ENCODE measurements around the gene ZDHHC18.
A peak's percentile ranks its signal among the peaks of the same experiment; 100 is the strongest.
"Not testable (repeated sequence)": the region's sequence is repeated elsewhere in the genome, so short reads cannot be mapped to it uniquely, and the experiment has no call there.

ZDHHC18 gene

DNA sequence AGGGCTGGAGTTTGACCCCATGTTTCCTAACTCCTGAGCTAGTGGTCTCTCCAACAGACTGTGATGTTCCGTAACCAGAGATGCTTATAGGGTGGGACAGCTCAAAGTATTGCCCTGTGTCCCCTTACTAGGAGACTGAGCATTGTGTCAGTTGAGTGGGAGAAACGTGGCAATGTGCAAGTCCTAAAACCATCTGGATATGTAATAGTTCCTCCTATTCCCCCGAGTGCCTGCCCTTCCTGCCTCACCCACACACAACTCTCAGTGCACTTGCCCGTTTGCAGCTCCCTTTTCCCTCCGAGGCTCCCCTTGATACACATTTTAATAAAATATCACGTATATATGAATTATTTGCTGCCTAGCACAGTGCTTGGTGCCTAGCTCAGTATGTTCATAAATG lies 35.3 kb upstream of the ZDHHC18 start:
- DNase-seq (ENCODE audit: low read depth in 1 of 2, low spot score in 1 of 2) = no peak

- no peak for DNase-seq (ENCODE audit: low read depth in 1 of 2, low spot score in 1 of 2)
These were observed 34.9 kb upstream of the ZDHHC18 start for GRCh38 chr1:26791626-26792025.

DNA sequence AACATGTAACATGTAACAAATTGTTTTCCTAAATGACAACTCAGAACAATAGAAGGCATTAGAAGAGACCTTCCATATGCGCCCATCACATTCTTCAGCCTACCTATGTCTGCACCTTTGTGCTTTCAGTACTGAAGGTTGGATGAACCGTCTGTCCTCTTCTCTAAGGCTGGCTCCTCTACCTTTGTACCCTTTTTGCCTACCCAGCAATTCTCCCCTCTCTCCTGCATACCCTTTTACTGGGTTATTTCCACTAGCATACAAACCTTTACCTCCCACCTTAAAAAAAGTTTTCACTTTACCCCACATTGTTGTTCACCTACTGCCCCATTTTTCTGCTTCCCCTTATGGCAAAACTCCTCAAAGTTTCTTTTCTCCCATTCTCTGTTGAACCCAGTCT lies 33.6 kb upstream of the ZDHHC18 start:
- DNase-seq (ENCODE audit: low read depth in 1 of 2, low spot score in 1 of 2) = no peak

DNA sequence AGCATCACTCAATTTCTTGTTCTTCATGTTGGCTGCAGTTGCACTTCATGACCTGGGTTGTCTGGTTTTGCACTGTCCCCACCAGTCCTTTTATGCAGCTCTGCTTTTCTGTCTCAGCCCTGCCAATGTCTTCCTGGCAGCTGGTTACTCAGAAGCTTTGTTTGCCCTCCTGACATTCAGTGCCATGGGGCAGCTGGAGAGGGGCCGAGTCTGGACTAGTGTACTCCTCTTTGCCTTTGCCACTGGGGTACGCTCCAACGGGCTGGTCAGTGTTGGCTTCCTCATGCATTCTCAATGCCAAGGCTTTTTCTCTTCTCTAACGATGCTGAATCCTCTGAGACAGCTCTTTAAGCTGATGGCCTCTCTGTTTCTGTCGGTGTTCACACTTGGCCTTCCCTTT lies 32.1 kb upstream of the ZDHHC18 start:
- no peak for DNase-seq (ENCODE audit: low read depth in 1 of 2, low spot score in 1 of 2)

DNA sequence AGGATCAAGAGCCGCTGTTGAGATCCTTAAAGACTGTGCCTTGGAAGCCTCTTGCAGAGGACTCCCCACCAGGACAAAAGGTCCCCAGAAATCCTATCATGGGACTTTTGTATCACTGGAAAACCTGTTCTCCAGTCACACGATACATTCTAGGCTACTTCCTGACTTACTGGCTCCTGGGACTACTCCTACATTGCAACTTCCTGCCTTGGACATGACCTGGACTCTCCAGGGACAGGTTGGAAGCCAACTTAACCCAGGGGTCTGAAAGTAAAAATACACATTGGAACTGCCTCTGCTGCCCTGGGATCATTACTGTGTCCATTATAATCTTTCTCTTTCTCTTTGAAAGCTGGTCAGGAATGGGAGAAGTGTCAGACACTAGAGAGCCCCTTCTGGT lies 28.9 kb upstream of the ZDHHC18 start:
- DNase-seq (ENCODE audit: low read depth in 1 of 2, low spot score in 1 of 2) = no peak

DNA sequence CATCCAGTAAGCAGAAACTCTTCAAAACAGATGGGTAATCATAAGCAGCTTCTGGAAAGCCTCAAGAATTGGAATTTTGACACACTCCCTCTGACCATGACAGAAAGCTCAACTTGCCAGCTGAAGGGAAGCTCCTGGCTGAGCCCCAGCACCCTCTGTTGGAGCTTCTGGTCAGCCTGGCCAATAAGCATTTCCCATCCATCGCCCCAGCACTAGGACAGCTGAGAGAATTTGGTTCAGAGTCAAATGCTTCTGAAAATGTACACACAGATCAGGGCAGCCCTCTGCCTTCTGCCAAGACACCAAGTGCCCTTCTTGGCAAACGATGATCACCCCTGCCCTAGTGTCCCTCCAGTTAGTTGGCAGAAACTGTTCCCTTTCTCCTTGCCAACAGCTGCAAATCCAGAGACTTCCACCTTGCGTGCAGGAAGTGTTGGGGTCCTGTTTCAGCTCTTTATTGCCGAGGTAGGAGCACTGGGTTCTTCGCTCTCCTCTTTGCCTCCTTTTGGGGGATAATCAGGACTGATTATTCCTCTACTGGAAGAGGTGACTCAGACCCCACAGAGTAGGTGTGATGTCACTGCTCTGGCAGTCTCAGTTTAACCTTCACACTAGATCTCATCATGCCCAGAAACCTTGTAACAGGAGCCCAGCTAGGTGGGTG lies 26.9 kb upstream of the ZDHHC18 start:
- no peak for DNase-seq (ENCODE audit: low read depth in 1 of 2, low spot score in 1 of 2)

DNA sequence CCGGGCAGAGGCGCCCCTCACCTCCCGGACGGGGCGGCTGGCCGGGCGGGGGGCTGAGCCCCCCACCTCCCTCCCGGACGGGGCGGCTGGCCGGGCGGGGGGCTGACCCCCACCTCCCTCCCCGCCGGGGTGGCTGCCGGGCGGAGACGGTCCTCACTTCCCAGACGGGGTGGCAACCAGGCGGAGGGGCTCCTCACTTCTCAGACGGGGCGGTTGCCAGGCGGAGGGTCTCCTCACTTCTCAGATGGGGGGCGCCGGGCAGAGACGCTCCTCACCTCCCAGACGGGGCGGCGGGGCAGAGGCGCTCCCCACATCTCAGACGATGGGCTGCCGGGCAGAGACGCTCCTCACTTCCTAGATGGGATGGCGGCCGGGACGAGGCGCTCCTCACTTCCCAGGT lies 22.6 kb upstream of the ZDHHC18 start:
- DNase-seq (ENCODE audit: low read depth in 1 of 2, low spot score in 1 of 2) = not testable (repeated sequence)

DNA sequence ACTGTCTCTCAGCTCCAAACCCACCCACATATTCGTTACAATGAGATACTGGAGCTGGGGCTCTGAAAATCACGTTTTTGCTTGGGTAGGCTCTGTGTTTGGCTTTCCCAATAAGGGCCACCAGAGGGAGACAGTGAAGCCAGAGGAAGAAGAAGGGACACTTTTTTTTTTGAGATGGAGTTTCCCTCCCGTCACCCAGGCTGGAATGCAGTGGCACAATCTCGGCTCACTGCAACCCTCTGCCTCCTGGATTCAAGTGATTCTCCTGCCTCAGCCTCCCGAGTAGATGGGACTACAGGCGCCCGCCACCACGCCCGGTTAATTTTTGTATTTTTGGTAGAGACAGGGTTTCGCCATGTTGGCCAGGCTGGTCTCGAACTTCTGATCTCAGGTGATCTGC lies 16.4 kb upstream of the ZDHHC18 start:
- DNase-seq (ENCODE audit: low read depth in 1 of 2, low spot score in 1 of 2) = peak; percentile 46 to 48

GRCh38 chr1:26811057-26811456 lies 15.4 kb upstream of the ZDHHC18 start:
- DNase-seq (ENCODE audit: low read depth in 1 of 2, low spot score in 1 of 2) = no peak

DNA sequence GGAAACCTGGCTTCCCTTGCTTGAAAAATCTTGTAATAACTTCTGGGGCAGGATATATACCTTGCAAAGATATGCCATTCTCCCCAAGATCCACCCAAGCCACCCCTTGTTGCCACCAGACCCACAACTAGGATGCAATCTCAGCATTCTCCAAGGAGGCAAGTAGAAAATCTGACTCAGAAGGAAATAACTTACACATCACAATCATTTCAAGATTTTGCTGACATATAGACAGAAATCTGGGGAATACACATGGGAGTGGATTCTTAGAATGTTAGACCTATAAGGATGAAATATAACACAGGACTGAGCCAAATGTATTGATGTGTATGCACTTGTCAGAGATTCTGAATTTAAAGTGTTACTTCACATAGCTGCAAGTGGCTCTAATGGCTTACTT lies 14.8 kb upstream of the ZDHHC18 start:
- DNase-seq (ENCODE audit: low read depth in 1 of 2, low spot score in 1 of 2) = no peak

GRCh38 chr1:26814377-26814776 lies 12.1 kb upstream of the ZDHHC18 start:
- no peak for DNase-seq (ENCODE audit: low read depth in 1 of 2, low spot score in 1 of 2)

- no peak for DNase-seq (ENCODE audit: low read depth in 1 of 2, low spot score in 1 of 2)
These were observed 11.6 kb upstream of the ZDHHC18 start for GRCh38 chr1:26814893-26815292.

- DNase-seq (ENCODE audit: low read depth in 1 of 2, low spot score in 1 of 2) = no peak
These were observed 5.7 kb upstream of the ZDHHC18 start for GRCh38 chr1:26820784-26821269.

- no peak for DNase-seq (ENCODE audit: low read depth in 1 of 2, low spot score in 1 of 2)
These were observed 3.6 kb upstream of the ZDHHC18 start for GRCh38 chr1:26822737-26823395.

DNA sequence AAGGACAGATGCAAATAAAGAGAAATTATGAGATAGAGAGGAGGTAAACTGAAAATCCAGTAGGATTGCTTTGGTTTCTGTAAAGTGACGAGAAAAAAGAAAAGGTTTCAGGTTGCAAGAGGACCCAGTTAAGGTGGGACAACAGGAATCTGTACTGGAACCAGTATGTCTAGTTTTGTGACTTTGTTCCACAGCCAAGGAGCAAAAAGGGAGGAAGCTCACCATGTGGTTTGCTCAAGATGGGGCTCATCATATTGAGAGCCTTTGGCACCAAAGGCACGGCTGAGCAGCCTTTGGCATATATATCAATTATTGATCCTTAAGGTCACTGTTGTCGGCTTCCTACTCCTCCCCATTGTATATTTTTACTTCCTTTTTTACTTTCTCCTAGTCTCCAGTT lies 1.8 kb upstream of the ZDHHC18 start:
- no peak for DNase-seq (ENCODE audit: low read depth in 1 of 2, low spot score in 1 of 2)

DNA sequence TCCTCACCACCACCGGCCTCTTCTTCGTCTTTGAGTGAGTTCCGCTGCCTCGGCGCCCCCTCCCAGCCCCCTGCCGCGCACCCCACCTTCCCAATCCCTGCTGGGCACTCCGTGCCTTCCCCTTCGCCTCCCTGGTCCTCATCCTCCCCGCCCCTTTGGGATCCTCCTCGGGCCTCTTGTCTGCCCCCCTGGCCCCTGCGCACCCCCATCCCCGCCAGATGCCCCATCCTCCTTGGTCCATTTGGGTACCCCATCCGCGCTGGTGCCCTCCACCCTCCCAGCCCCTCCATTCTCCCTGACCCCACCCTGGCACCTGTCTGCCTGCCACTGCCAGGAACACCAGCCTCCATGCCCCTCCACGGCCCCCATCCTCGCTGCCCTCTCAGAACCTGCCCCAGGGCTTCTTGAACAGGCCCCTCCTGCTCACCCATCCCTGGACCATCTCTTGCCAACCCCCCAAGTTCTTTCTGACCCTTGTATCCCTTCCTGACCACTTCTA lies 667 bp downstream of the ZDHHC18 start:
- no peak for DNase-seq (ENCODE audit: low read depth in 1 of 2, low spot score in 1 of 2)

GRCh38 chr1:26827663-26828062 lies 1.2 kb downstream of the ZDHHC18 start:
- DNase-seq (ENCODE audit: low read depth in 1 of 2, low spot score in 1 of 2) = no peak

GRCh38 chr1:26828411-26828991 lies 2.0 kb downstream of the ZDHHC18 start:
- DNase-seq (ENCODE audit: low read depth in 1 of 2, low spot score in 1 of 2) = no peak

- DNase-seq (ENCODE audit: low read depth in 1 of 2, low spot score in 1 of 2) = no peak
These were observed 2.9 kb downstream of the ZDHHC18 start for GRCh38 chr1:26829184-26829911.

DNA sequence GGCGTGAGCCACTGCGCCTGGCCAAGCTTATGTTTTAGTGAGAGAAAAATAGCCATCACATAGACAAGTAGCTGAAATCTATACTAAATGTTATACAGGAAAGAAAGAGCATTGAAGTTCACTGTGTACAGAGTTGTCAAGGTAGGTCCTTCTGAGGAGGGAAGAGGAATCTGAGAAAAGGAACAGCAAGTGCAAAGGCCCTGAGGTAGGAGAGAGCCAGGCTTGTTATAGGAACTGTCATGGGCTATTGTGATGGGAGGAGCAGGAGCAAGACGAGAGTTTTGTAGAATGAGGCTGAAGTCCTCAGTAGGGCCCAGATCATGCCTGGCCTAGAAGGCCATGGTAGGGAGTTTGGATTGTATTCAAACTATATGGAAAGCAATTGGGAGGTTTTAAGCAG lies 4.6 kb downstream of the ZDHHC18 start:
- no peak for DNase-seq (ENCODE audit: low read depth in 1 of 2, low spot score in 1 of 2)

- no peak for DNase-seq (ENCODE audit: low read depth in 1 of 2, low spot score in 1 of 2)
These were observed 5.2 kb downstream of the ZDHHC18 start for GRCh38 chr1:26831546-26832248.
